GM10266 (cell line): Measurements from ENCODE around the gene RIMS4.

Experiments used
- DNase-seq: peaks from one replicate; pipeline ENCODE4 v3.0.0; 2012; ENCODE audit errors: extremely low spot score
- CTCF ChIP-seq: IDR thresholded peaks from 2 replicates; pipeline ENCODE4 v1.5.1; 2012; ENCODE audit warnings: mild to moderate bottlenecking, low read depth; ENCODE audit not compliant: control insufficient read depth, insufficient read depth; ENCODE audit errors: missing control alignments

Gene RIMS4

DNA sequence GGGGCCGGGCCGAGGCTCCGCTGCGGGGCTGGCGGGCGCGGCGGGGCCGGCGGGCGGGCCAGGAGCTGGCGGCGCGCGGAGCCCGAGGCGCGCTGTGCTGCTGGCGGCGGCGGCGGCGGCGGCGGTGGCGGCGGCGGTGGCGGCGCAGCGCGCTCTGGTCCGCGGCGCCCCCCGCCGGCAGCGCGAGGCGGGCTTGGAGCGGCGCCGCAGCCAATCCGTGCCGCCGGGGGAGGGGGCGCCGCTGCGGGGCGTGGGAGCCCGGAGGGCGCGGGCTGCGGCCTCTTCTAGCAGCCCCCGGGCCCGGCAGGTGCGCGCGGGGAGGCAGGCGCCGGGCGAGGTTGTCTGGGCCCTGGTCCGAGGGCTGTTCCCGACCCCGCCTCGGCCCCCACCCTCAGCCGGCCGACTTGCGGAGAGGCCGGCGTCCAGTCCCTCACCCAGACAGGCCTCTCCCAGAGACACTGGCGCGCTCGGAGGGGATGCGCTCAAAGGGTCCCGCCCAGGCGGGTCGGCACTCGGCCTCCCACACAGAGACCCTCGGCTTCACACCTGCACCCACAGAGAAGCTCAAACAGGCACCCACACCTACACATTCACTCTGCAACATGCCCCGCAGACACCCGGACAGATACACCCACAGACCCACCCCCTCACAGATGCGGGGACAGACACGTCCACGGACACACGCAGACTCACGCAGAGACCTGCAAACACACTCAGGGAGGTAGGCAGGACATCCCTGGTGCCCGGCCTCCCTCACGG, at the start of gene RIMS4:
Gene RIMS4, minus strand, starts transcription at position 156 of the 759 bp plus-strand sequence. CDS start 275 bp downstream, outside the sequence.
- peak; percentile 63 for DNase-seq
- no peak for TF ChIP-seq CTCF

DNA sequence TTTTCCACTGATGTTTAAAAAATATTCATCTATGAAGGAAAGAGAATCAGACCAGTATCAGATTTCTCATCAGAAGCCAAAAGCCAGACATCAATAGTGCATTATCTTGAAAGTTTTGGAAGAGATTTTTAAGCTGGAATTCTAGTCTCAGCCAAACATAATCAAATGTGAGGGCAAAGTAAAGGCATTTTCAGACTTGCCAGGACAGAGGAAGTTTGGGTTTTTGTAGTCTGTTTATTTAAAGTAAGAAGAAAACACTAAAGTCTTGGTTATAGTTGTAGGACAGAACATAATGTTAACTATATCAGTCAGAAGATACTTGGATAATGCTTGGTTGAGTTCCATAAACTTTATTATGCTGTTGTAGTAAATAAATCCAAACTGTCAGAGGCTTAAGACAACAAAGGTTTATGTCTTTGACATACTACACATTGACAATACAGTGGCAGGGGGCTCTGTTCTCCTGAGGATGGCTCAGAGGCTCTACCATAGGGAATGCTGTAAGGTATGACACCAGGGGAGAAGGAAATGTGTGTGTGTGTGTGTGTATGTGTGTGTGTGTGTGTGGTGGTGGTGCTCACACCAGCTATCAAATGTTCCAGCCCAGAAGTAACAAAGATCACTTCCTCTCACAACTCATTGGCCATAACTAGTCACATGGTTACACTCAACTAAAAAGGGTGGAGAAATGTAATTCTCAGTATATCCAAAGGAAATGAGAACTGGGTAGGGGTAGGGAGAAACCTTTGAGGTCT, 48.4 kb upstream of the RIMS4 start:
- TF ChIP-seq CTCF, result no peak
- DNase-seq, result no peak

- DNase-seq, result no peak
- no peak for TF ChIP-seq CTCF
Measured at GRCh38 chr20:44856856-44857448, 46.6 kb upstream of the RIMS4 start.

GRCh38 chr20:44856442-44856841, 46.1 kb upstream of the RIMS4 start:
- no peak for TF ChIP-seq CTCF

DNA sequence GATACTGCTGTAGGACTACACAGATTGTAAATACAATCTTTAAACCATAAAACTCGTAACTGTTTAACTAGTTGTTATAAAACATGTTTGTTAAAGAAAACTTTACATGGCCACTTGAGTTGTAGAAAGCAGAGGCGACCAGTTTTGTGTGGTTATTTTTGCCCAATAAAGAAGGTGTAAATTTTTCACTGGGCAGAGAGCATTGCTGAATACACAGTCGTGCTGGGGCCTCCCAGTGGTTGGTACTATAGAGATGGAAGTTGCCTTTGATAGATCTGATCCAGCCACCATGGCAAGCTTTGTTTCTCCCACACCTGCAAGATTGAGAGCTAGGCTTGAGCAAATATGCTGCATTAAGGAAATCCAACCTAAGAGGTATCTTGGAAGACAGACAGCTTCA, 41.2 kb upstream of the RIMS4 start:
- TF ChIP-seq CTCF, result no peak
- DNase-seq, result no peak

More at GRCh38 chr20:44856442-44856841, 46.1 kb upstream of the RIMS4 start:
- DNase-seq, result no peak

DNA sequence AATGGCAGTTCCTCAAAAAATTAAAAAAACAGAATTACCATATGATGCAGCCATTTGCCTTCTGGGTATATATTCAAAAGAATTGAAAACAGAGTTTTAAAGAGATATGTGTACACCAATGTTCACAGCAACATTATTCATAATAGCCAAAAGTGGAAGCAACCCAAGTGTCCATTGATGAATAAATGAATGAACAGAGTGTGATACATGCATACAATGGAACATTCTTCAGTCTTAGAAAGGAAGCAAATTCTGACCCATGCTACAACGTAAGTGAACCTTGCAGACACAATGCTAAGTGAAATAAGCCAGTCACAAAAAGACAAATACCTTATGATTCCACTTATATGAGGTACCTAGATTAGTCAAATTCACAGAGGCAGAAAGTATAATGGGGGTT, 40.5 kb upstream of the RIMS4 start:
- TF ChIP-seq CTCF, result no peak
- DNase-seq, result no peak
